WTC11 (cell line): Measurements from ENCODE around the gene GAST. TPM values are rescaled to one million over a fixed set of nuclear protein-coding genes. Genes with fewer than 3 reads are reported as not detected.

Experiments used
- ATAC-seq: fragments of 200-7000 bp; cut with Tn5 transposase; 2 replicates; pipeline ENCODE4 v1.10.0; 2021; ENCODE audit warnings: mild to moderate bottlenecking, moderate library complexity
- CTCF ChIA-PET: fragments of 300-600 bp; sonication (Branson Sonifier 250); formaldehyde crosslinking; loops from one replicate; lab custom pipeline; 2021; ENCODE audit warnings: antibody characterized with exemption; lab: Charles Lee
- POLR2A ChIA-PET: fragments of 350-600 bp; sonication (Branson Sonifier 250); formaldehyde crosslinking; loops from one replicate; lab custom pipeline; 2021; ENCODE audit warnings: antibody characterized with exemption; lab: Charles Lee
- DNase-seq: peaks from one replicate; pipeline ENCODE4 v3.0.0; 2021; ENCODE audit warnings: low spot score
- H3K27ac Mint-ChIP-seq: 2 replicates; pipeline ENCODE4 v1.8.0; 2021; ENCODE audit warnings: mixed read lengths
- H3K27me3 Mint-ChIP-seq: 2 replicates; pipeline ENCODE4 v1.8.0; 2021; ENCODE audit warnings: low read depth, mild to moderate bottlenecking, moderate library complexity, mixed read lengths
- H3K36me3 Mint-ChIP-seq: 2 replicates; pipeline ENCODE4 v1.8.0; 2021; ENCODE audit warnings: mixed read lengths
- H3K4me1 Mint-ChIP-seq: 2 replicates; pipeline ENCODE4 v1.8.0; 2022; ENCODE audit warnings: mixed read lengths
- H3K4me3 Mint-ChIP-seq: 2 replicates; pipeline ENCODE4 v1.8.0; 2021; ENCODE audit warnings: mild to moderate bottlenecking, moderate library complexity, mixed read lengths
- H3K9me3 Mint-ChIP-seq: 2 replicates; pipeline ENCODE4 v1.8.0; 2021; ENCODE audit warnings: mixed read lengths
- ARID4B ChIP-seq: sonication (generic); formaldehyde crosslinking; IDR thresholded peaks from 2 replicates; pipeline ENCODE4 v1.8.0; 2023; ENCODE audit warnings: missing genetic modification reagents, mild to moderate bottlenecking, borderline replicate concordance
- E2F5 ChIP-seq: sonication (generic); formaldehyde crosslinking; IDR thresholded peaks from 2 replicates; pipeline ENCODE4 v1.8.1; 2022; ENCODE audit warnings: mild to moderate bottlenecking, moderate library complexity, missing genetic modification reagents
- IRF2 ChIP-seq: sonication (generic); formaldehyde crosslinking; IDR thresholded peaks from 2 replicates; pipeline ENCODE4 v1.8.0; 2022; ENCODE audit warnings: low read depth, missing genetic modification reagents, borderline replicate concordance
- JUN ChIP-seq: sonication (generic); formaldehyde crosslinking; IDR thresholded peaks from 2 replicates; pipeline ENCODE4 v1.8.0; 2023; ENCODE audit warnings: mild to moderate bottlenecking, missing genetic modification reagents
- KAT7 ChIP-seq: sonication (generic); formaldehyde crosslinking; IDR thresholded peaks from 2 replicates; pipeline ENCODE4 v1.8.1; 2023; ENCODE audit warnings: missing genetic modification reagents, mild to moderate bottlenecking, borderline replicate concordance
- MLX ChIP-seq: sonication (generic); formaldehyde crosslinking; IDR thresholded peaks from 2 replicates; pipeline ENCODE4 v1.8.1; 2023; ENCODE audit warnings: mild to moderate bottlenecking, missing genetic modification reagents, moderate library complexity
- MYBL2 ChIP-seq: sonication (generic); formaldehyde crosslinking; IDR thresholded peaks from 2 replicates; pipeline ENCODE4 v1.8.1; 2023; ENCODE audit warnings: mild to moderate bottlenecking, moderate library complexity, missing genetic modification reagents
- OVOL2 ChIP-seq: fragments of 250-450 bp; sonication (Bioruptor Pico); IDR thresholded peaks from 2 replicates; pipeline ENCODE4 v1.9.0; 2021; ENCODE audit warnings: mild to moderate bottlenecking, borderline replicate concordance
- TCF7 ChIP-seq: sonication (generic); formaldehyde crosslinking; IDR thresholded peaks from 2 replicates; pipeline ENCODE4 v1.8.0; 2022; ENCODE audit warnings: mild to moderate bottlenecking, low read depth, missing genetic modification reagents, moderate library complexity
- TEAD1 ChIP-seq: sonication (generic); formaldehyde crosslinking; IDR thresholded peaks from 2 replicates; pipeline ENCODE4 v1.8.0; 2022; ENCODE audit warnings: mild to moderate bottlenecking, missing genetic modification reagents
- TP53 ChIP-seq: sonication (generic); formaldehyde crosslinking; IDR thresholded peaks from 2 replicates; pipeline ENCODE4 v1.8.1; 2023; ENCODE audit warnings: mild to moderate bottlenecking, missing genetic modification reagents
- ZNF232 ChIP-seq: sonication (generic); formaldehyde crosslinking; IDR thresholded peaks from 2 replicates; pipeline ENCODE4 v1.8.0; 2022; ENCODE audit warnings: mild to moderate bottlenecking, missing genetic modification reagents
- ZNF263 ChIP-seq: sonication (generic); formaldehyde crosslinking; IDR thresholded peaks from 2 replicates; pipeline ENCODE4 v1.8.1; 2022; ENCODE audit warnings: low read depth, mild to moderate bottlenecking, moderate library complexity, missing genetic modification reagents
- ZNF423 ChIP-seq: fragments of 250-450 bp; sonication (Bioruptor Pico); IDR thresholded peaks from 2 replicates; pipeline ENCODE4 v2.1.2; 2022; ENCODE audit warnings: mild to moderate bottlenecking, moderate library complexity
- ZNF425 ChIP-seq: fragments of 250-450 bp; sonication (Bioruptor Pico); conservative IDR thresholded peaks from 2 replicates; pipeline ENCODE4 v1.9.0; 2021; ENCODE audit warnings: mild to moderate bottlenecking
- ZNF512 ChIP-seq: sonication (generic); formaldehyde crosslinking; IDR thresholded peaks from 2 replicates; pipeline ENCODE4 v1.8.1; 2022; ENCODE audit warnings: missing genetic modification reagents, borderline replicate concordance
- ZSCAN18 ChIP-seq: fragments of 250-450 bp; sonication (Bioruptor Pico); IDR thresholded peaks from 2 replicates; pipeline ENCODE4 v2.1.2; 2022; ENCODE audit warnings: mild to moderate bottlenecking, moderate library complexity
- total RNA-seq: library from RNA; stranded (reverse); gene quantifications from 3 replicates; pipeline ENCODE4 v1.2.3, GENCODE V29; 2021

GAST gene
- total RNA-seq, 1 experiment from 2014 or later, result not detected

GRCh38 chr17:41739661-41740352 lies 27.7 kb downstream of the GAST start:
- TF ChIP-seq KAT7 (CRISPR knock-in tag), result no peak
- TF ChIP-seq ZSCAN18 (CRISPR knock-in tag), result no peak
- TF ChIP-seq E2F5 (CRISPR knock-in tag), result no peak
- no peak for TF ChIP-seq JUN (CRISPR knock-in tag)
- no peak for TF ChIP-seq ZNF232 (CRISPR knock-in tag)
- no peak for TF ChIP-seq MLX (CRISPR knock-in tag)
- no peak for TF ChIP-seq ZNF263 (CRISPR knock-in tag)
- no peak for TF ChIP-seq MYBL2 (CRISPR knock-in tag)
- no peak for TF ChIP-seq TCF7
- no peak for TF ChIP-seq ZNF425 (CRISPR knock-in tag)
- no peak for TF ChIP-seq OVOL2 (CRISPR knock-in tag)
- no peak for TF ChIP-seq IRF2
- TF ChIP-seq TP53 (CRISPR knock-in tag), result no peak
- TF ChIP-seq ZNF512 (CRISPR knock-in tag), result no peak
- TF ChIP-seq ARID4B (CRISPR knock-in tag), result no peak
- no peak for TF ChIP-seq ZNF423 (CRISPR knock-in tag)
- TF ChIP-seq TEAD1, result no peak
- Mint-ChIP-seq H3K27ac (no peak overlapping the region), H3K27me3 (peaks cover 32% of the 10 kb centered on the region), H3K4me1 (peaks cover 20% of the 10 kb centered on the region), H3K9me3 (no peaks in the 10 kb centered on the region), H3K36me3 (no peaks in the 10 kb centered on the region), H3K4me3 (no peak overlapping the region)
- ChIA-PET POLR2A (no interaction called here), CTCF (interaction anchor here (0.6 to 2.1 kb wide), 4 partner anchors 47 to 1422 kb away, joined by 3 to 13 read pairs (median 6); partner anchors contain the start of genes JUP and P3H4)
- DNase-seq, result no peak
- no peak for ATAC-seq
